ENCODE measurements around the gene APOM. TPM values are rescaled to one million over a fixed set of nuclear protein-coding genes. Genes with fewer than 3 reads are reported as not detected.

Gene APOM
- total RNA-seq, 2 experiments from 2014 or later, result 1.5 to 2.1 TPM

- Histone ChIP-seq H2AFZ (ENCODE audit: low read length) (no peak within 1 kb of the TSS), H3K9me2 (ENCODE audit: insufficient read depth, low read length) (no peaks in the 10 kb centered on the region), H4K20me1 (ENCODE audit: insufficient read depth, low read length) (no peaks in the 10 kb centered on the region), H3K4me3 (ENCODE audit: low read depth, low read length, poor library complexity, severe bottlenecking) (no peak within 1 kb of the TSS), H3K79me2 (ENCODE audit: insufficient read depth, low read depth, low read length) (peaks cover 11% of the 10 kb centered on the region; the same call in 1 of the 2 replicates), H3K27ac (ENCODE audit: low read depth, low read length, poor library complexity, severe bottlenecking) (no peak within 1 kb of the TSS), H3K4me2 (ENCODE audit: low read length) (no peak within 1 kb of the TSS), H3K36me3 (ENCODE audit: insufficient read depth, low read length) (no peaks in the 10 kb centered on the region), H3K9me3 (ENCODE audit: low read length) (no peaks in the 10 kb centered on the region), H3K4me1 (ENCODE audit: insufficient read depth, low read length, poor library complexity, severe bottlenecking) (peaks cover 22% of the 10 kb centered on the region)
- ChIA-PET CTCF (ENCODE audit: unreplicated experiment) (no interaction called here), POLR2A (no interaction called here)
- BruUV-seq (replicated peaks), result no TSS peak
- intact Hi-C loops (cut with micrococcal nuclease; ENCODE audit: unreplicated experiment), result loop anchor here (10.0 kb wide), 1 partner anchor 248 kb away; the partner anchor contains the start of genes NELFE and SKIC2
- no peak for TF ChIP-seq EZH2phosphoT487 (IDR thresholded peaks at IDR 0.05; ENCODE audit: borderline replicate concordance, low read depth, low read length)
- TF ChIP-seq, protein P1, sequence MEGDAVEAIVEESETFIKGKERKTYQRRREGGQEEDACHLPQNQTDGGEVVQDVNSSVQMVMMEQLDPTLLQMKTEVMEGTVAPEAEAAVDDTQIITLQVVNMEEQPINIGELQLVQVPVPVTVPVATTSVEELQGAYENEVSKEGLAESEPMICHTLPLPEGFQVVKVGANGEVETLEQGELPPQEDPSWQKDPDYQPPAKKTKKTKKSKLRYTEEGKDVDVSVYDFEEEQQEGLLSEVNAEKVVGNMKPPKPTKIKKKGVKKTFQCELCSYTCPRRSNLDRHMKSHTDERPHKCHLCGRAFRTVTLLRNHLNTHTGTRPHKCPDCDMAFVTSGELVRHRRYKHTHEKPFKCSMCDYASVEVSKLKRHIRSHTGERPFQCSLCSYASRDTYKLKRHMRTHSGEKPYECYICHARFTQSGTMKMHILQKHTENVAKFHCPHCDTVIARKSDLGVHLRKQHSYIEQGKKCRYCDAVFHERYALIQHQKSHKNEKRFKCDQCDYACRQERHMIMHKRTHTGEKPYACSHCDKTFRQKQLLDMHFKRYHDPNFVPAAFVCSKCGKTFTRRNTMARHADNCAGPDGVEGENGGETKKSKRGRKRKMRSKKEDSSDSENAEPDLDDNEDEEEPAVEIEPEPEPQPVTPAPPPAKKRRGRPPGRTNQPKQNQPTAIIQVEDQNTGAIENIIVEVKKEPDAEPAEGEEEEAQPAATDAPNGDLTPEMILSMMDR (conservative IDR thresholded peaks at IDR 0.05; ENCODE audit: low read length), result no peak
- no peak for DNase-seq (ENCODE audit: low spot score)
Observed at GRCh38 chr6:31706599-31706998, 50.9 kb downstream of the APOM start, which contains the start of gene LY6G6F. Gene LY6G6F (plus strand): TSS chr6:31706866. CDS start chr6:31706907, 41 bp downstream.

DNA sequence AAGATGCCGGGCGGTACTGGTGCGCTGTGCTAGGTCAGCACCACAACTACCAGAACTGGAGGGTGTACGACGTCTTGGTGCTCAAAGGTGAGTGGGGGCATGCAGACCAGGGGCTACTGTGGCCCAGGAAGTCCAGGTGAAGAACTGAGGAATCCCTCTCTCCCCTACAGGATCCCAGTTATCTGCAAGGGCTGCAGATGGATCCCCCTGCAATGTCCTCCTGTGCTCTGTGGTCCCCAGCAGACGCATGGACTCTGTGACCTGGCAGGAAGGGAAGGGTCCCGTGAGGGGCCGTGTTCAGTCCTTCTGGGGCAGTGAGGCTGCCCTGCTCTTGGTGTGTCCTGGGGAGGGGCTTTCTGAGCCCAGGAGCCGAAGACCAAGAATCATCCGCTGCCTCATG is 52.0 kb downstream of the APOM start:
- intact Hi-C loops (cut with micrococcal nuclease; ENCODE audit: unreplicated experiment), result loop anchor here (10.0 kb wide), 1 partner anchor 247 kb away; the partner anchor contains the start of genes NELFE and SKIC2
- POLR2A ChIA-PET, result no interaction called here

More for the DNA sequence above, 52.0 kb downstream of the APOM start:
- Histone ChIP-seq H3K79me2 (ENCODE audit: insufficient read depth, low read depth, low read length) (peaks cover 1% of the 10 kb centered on the region; the same call in 1 of the 2 replicates), H3K4me3 (ENCODE audit: low read depth, low read length, poor library complexity, severe bottlenecking) (no peak overlapping the region), H3K9me3 (ENCODE audit: low read length) (no peaks in the 10 kb centered on the region), H3K27ac (ENCODE audit: low read depth, low read length, poor library complexity, severe bottlenecking) (no peak overlapping the region), H3K9me2 (ENCODE audit: insufficient read depth, low read length) (no peaks in the 10 kb centered on the region), H3K4me1 (ENCODE audit: insufficient read depth, low read length, poor library complexity, severe bottlenecking) (peaks cover 16% of the 10 kb centered on the region), H2AFZ (ENCODE audit: low read length) (no peak overlapping the region), H3K36me3 (ENCODE audit: insufficient read depth, low read length) (no peaks in the 10 kb centered on the region), H3K4me2 (ENCODE audit: low read length) (no peak overlapping the region), H4K20me1 (ENCODE audit: insufficient read depth, low read length) (no peaks in the 10 kb centered on the region)
- no TSS peak for BruUV-seq (replicated peaks)
- TF ChIP-seq, protein P1 (conservative IDR thresholded peaks at IDR 0.05; ENCODE audit: low read length), result no peak
- TF ChIP-seq EZH2phosphoT487 (IDR thresholded peaks at IDR 0.05; ENCODE audit: borderline replicate concordance, low read depth, low read length), result no peak
- DNase-seq (ENCODE audit: low spot score), result no peak
- CTCF ChIA-PET (ENCODE audit: unreplicated experiment), result no interaction called here

Small RNAs within 50 kb of the gene (microRNA-seq; reads per million reads assigned to microRNA genes)
- gene MIR4646 (ENCODE audit: borderline replicate concordance), result 7.6 reads per million, percentile 5 among the genes with 10 or more reads in this experiment
- gene MIR6832 (ENCODE audit: borderline replicate concordance), result not detected

Small RNAs within 50 kb of the gene (small RNA-seq; reads per million reads assigned to genes)
- not detected for gene MIR4646
- not detected for gene MIR6832
- not detected for gene RF00019
- gene SNORA38, result 12.4 reads per million, percentile 96 among the genes with 10 or more reads in this experiment
- not detected for gene UQCRHP1

Other genes with a start within 250 kb of the APOM start
Only the 30 nearest of the 37 such genes appear.
- 24.2 and 26.3 TPM in 2 replicates for gene MICB, start 157.7 kb upstream of the APOM start, total RNA-seq (2014; rRNA removed; shearing (Covaris generic))
- 32.4 and 33.9 TPM in 2 replicates for gene MICB, start 157.7 kb upstream of the APOM start, total RNA-seq (2022)
- gene MCCD1, start 126.9 kb upstream of the APOM start, total RNA-seq (2014; rRNA removed; shearing (Covaris generic)), result not detected in 2 replicates
- not detected in 2 replicates for gene MCCD1, start 126.9 kb upstream of the APOM start, total RNA-seq (2022)
- 736 and 747 TPM in 2 replicates for gene DDX39B, start 113.9 kb upstream of the APOM start, total RNA-seq (2014; rRNA removed; shearing (Covaris generic))
- 478 and 481 TPM in 2 replicates for gene DDX39B, start 113.9 kb upstream of the APOM start, total RNA-seq (2022)
- gene ATP6V1G2, start 109.3 kb upstream of the APOM start, total RNA-seq (2014; rRNA removed; shearing (Covaris generic)), result 3.8 and 4.2 TPM in 2 replicates
- gene ATP6V1G2, start 109.3 kb upstream of the APOM start, total RNA-seq (2022), result 14.1 and 15.9 TPM in 2 replicates
- gene NFKBIL1, start 108.3 kb upstream of the APOM start, total RNA-seq (2014; rRNA removed; shearing (Covaris generic)), result 17.1 and 21.8 TPM in 2 replicates
- gene NFKBIL1, start 108.3 kb upstream of the APOM start, total RNA-seq (2022), result 22.7 and 23.2 TPM in 2 replicates
- 0.98 and 1.1 TPM in 2 replicates for gene LTA, start 83.6 kb upstream of the APOM start, total RNA-seq (2014; rRNA removed; shearing (Covaris generic))
- gene LTA, start 83.6 kb upstream of the APOM start, total RNA-seq (2022), result 4.1 and 4.3 TPM in 2 replicates
- 1.7 and 3.5 TPM in 2 replicates for gene TNF, start 80.3 kb upstream of the APOM start, total RNA-seq (2014; rRNA removed; shearing (Covaris generic))
- gene TNF, start 80.3 kb upstream of the APOM start, total RNA-seq (2022), result 2.5 TPM in 2 replicates
- 36.5 and 46.8 TPM in 2 replicates for gene LTB, start 73.5 kb upstream of the APOM start, total RNA-seq (2014; rRNA removed; shearing (Covaris generic))
- 36.9 and 39.2 TPM in 2 replicates for gene LTB, start 73.5 kb upstream of the APOM start, total RNA-seq (2022)
- 1.2 and 3.0 TPM in 2 replicates for gene LST1, start 69.6 kb upstream of the APOM start, total RNA-seq (2014; rRNA removed; shearing (Covaris generic))
- 4.2 and 4.9 TPM in 2 replicates for gene LST1, start 69.6 kb upstream of the APOM start, total RNA-seq (2022)
- gene NCR3, start 62.9 kb upstream of the APOM start, total RNA-seq (2014; rRNA removed; shearing (Covaris generic)), result 1.6 TPM in 1 of 2 replicates, not detected in the other
- 0.74 and 2.0 TPM in 2 replicates for gene NCR3, start 62.9 kb upstream of the APOM start, total RNA-seq (2022)
- gene AIF1, start 40.7 kb upstream of the APOM start, total RNA-seq (2014; rRNA removed; shearing (Covaris generic)), result 15.3 and 22.0 TPM in 2 replicates
- gene AIF1, start 40.7 kb upstream of the APOM start, total RNA-seq (2022), result 16.3 and 17.2 TPM in 2 replicates
- 113 and 156 TPM in 2 replicates for gene PRRC2A, start 35.2 kb upstream of the APOM start, total RNA-seq (2014; rRNA removed; shearing (Covaris generic))
- gene PRRC2A, start 35.2 kb upstream of the APOM start, total RNA-seq (2022), result 355 and 379 TPM in 2 replicates
- gene BAG6, start 3.2 kb upstream of the APOM start, total RNA-seq (2014; rRNA removed; shearing (Covaris generic)), result 191 and 233 TPM in 2 replicates
- gene BAG6, start 3.2 kb upstream of the APOM start, total RNA-seq (2022), result 320 and 323 TPM in 2 replicates
- gene C6orf47, start 4.9 kb downstream of the APOM start, total RNA-seq (2014; rRNA removed; shearing (Covaris generic)), result 17.5 and 18.5 TPM in 2 replicates
- 16.7 and 17.4 TPM in 2 replicates for gene C6orf47, start 4.9 kb downstream of the APOM start, total RNA-seq (2022)
- gene GPANK1, start 9.1 kb downstream of the APOM start, total RNA-seq (2014; rRNA removed; shearing (Covaris generic)), result 34.3 and 50.9 TPM in 2 replicates
- gene GPANK1, start 9.1 kb downstream of the APOM start, total RNA-seq (2022), result 38.8 and 40.7 TPM in 2 replicates
- gene CSNK2B, start 10.2 kb downstream of the APOM start, total RNA-seq (2014; rRNA removed; shearing (Covaris generic)), result 207 and 230 TPM in 2 replicates
- 245 and 254 TPM in 2 replicates for gene CSNK2B, start 10.2 kb downstream of the APOM start, total RNA-seq (2022)
- gene LY6G5B, start 14.1 kb downstream of the APOM start, total RNA-seq (2014; rRNA removed; shearing (Covaris generic)), result 12.3 and 15.9 TPM in 2 replicates
- 28.7 and 32.0 TPM in 2 replicates for gene LY6G5B, start 14.1 kb downstream of the APOM start, total RNA-seq (2022)
- 1.6 and 1.8 TPM in 2 replicates for gene LY6G5C, start 25.2 kb downstream of the APOM start, total RNA-seq (2014; rRNA removed; shearing (Covaris generic))
- 2.5 and 3.5 TPM in 2 replicates for gene LY6G5C, start 25.2 kb downstream of the APOM start, total RNA-seq (2022)
- 28.6 and 34.8 TPM in 2 replicates for gene ABHD16A, start 47.4 kb downstream of the APOM start, total RNA-seq (2014; rRNA removed; shearing (Covaris generic))
- gene ABHD16A, start 47.4 kb downstream of the APOM start, total RNA-seq (2022), result 32.7 and 35.2 TPM in 2 replicates
- gene LY6G6F, start 51.0 kb downstream of the APOM start, total RNA-seq (2014; rRNA removed; shearing (Covaris generic)), result not detected in 2 replicates
- gene LY6G6F, start 51.0 kb downstream of the APOM start, total RNA-seq (2022), result not detected in 2 replicates
- gene LY6G6D, start 59.5 kb downstream of the APOM start, total RNA-seq (2014; rRNA removed; shearing (Covaris generic)), result not detected in 2 replicates
- gene LY6G6D, start 59.5 kb downstream of the APOM start, total RNA-seq (2022), result not detected in 2 replicates
- not detected in 2 replicates for gene LY6G6C, start 65.9 kb downstream of the APOM start, total RNA-seq (2014; rRNA removed; shearing (Covaris generic))
- not detected in 2 replicates for gene LY6G6C, start 65.9 kb downstream of the APOM start, total RNA-seq (2022)
- gene MPIG6B, start 67.5 kb downstream of the APOM start, total RNA-seq (2014; rRNA removed; shearing (Covaris generic)), result not detected in 2 replicates
- not detected in 2 replicates for gene MPIG6B, start 67.5 kb downstream of the APOM start, total RNA-seq (2022)
- 14.0 and 20.6 TPM in 2 replicates for gene DDAH2, start 73.4 kb downstream of the APOM start, total RNA-seq (2014; rRNA removed; shearing (Covaris generic))
- gene DDAH2, start 73.4 kb downstream of the APOM start, total RNA-seq (2022), result 20.4 and 26.4 TPM in 2 replicates
- gene CLIC1, start 80.6 kb downstream of the APOM start, total RNA-seq (2014; rRNA removed; shearing (Covaris generic)), result 376 and 413 TPM in 2 replicates
- 314 and 318 TPM in 2 replicates for gene CLIC1, start 80.6 kb downstream of the APOM start, total RNA-seq (2022)
- gene MSH5, start 84.1 kb downstream of the APOM start, total RNA-seq (2014; rRNA removed; shearing (Covaris generic)), result 104 and 108 TPM in 2 replicates
- 218 and 258 TPM in 2 replicates for gene MSH5, start 84.1 kb downstream of the APOM start, total RNA-seq (2022)
- 31.3 and 47.1 TPM in 2 replicates for gene SAPCD1, start 106.8 kb downstream of the APOM start, total RNA-seq (2014; rRNA removed; shearing (Covaris generic))
- gene SAPCD1, start 106.8 kb downstream of the APOM start, total RNA-seq (2022), result 53.5 and 66.8 TPM in 2 replicates
- 2.1 and 2.2 TPM in 2 replicates for gene VWA7, start 121.4 kb downstream of the APOM start, total RNA-seq (2014; rRNA removed; shearing (Covaris generic))
- 3.7 and 6.5 TPM in 2 replicates for gene VWA7, start 121.4 kb downstream of the APOM start, total RNA-seq (2022)
- gene VARS1, start 139.9 kb downstream of the APOM start, total RNA-seq (2014; rRNA removed; shearing (Covaris generic)), result 47.0 and 51.2 TPM in 2 replicates
- gene VARS1, start 139.9 kb downstream of the APOM start, total RNA-seq (2022), result 118 and 137 TPM in 2 replicates
- gene LSM2, start 151.1 kb downstream of the APOM start, total RNA-seq (2014; rRNA removed; shearing (Covaris generic)), result 65.2 and 78.4 TPM in 2 replicates
- gene LSM2, start 151.1 kb downstream of the APOM start, total RNA-seq (2022), result 78.0 and 82.6 TPM in 2 replicates